ENCODE data around the gene RRP12. TPM values are rescaled to one million over a fixed set of nuclear protein-coding genes. Genes with fewer than 3 reads are reported as not detected.

Gene RRP12
- total and polyA plus RNA-seq, 2 of the 4 experiments (the other 2 are of a cell fraction) = 21.5 to 23.3 TPM

GRCh38 chr10:97385565-97385964, 15.6 kb downstream of the RRP12 start:
- H4K20me1 ChIP-seq (ENCODE audit: insufficient read depth, low read length) = no peaks in the 10 kb centered on the region
- intact Hi-C loops (cut with micrococcal nuclease) (no loop called here), dilution Hi-C loops (cut with HindIII; ENCODE audit: low sequenced_read_pairs, unreplicated experiment) (no loop called here), in situ Hi-C loops (cut with MboI; ENCODE audit: low sequenced_read_pairs) (no loop called here)
- no peak overlapping the region for H3K4ac ChIP-seq (ENCODE audit: low read depth, low read length)
- peaks cover 34% of the 10 kb centered on the region for H3K36me3 ChIP-seq (ENCODE audit: control insufficient read depth, insufficient read depth, low read length)
- ChIA-PET CTCF (no interaction called here), POLR2A (ENCODE audit: unreplicated experiment) (no interaction called here)
- H3K27ac ChIP-seq (ENCODE audit: insufficient read depth, low read length) = no peak overlapping the region
- H4K91ac ChIP-seq (ENCODE audit: insufficient read depth, low read depth, low read length) = no peak overlapping the region
- peak overlapping the region; percentile 9 for H2AK9ac ChIP-seq (replicated peaks; ENCODE audit: low read depth, low read length, poor library complexity)
- no peak overlapping the region for H4K5ac ChIP-seq (ENCODE audit: low read depth, low read length)
- no peak overlapping the region for H3K23ac ChIP-seq (ENCODE audit: low read depth, low read length)
- H2BK20ac ChIP-seq (ENCODE audit: low read depth, low read length) = no peak overlapping the region
- H3K14ac ChIP-seq (replicated peaks; ENCODE audit: low read depth, low read length) = no peak overlapping the region
- BruUV-seq (replicated peaks) = no TSS peak
- no peak overlapping the region for H3K18ac ChIP-seq (ENCODE audit: low read depth, low read length)
- H2AK5ac ChIP-seq (ENCODE audit: low read depth, low read length) = no peak overlapping the region
- H3K9me1 ChIP-seq (ENCODE audit: insufficient read depth, low read length) = no peaks in the 10 kb centered on the region; the same call in 1 of the 2 replicates
- H4K8ac ChIP-seq (ENCODE audit: low read depth in 2 of 2, low read length in 2 of 2) = no peak overlapping the region
- no peaks in the 10 kb centered on the region for H3K9me3 ChIP-seq (ENCODE audit: control insufficient read depth, insufficient read depth, low read length)
- ATAC-seq (ENCODE audit: low read depth) (no peak), DNase-seq (no peak)
- H2BK15ac ChIP-seq (ENCODE audit: low read depth, low read length) = no peak overlapping the region
- no peak overlapping the region for H2BK5ac ChIP-seq (ENCODE audit: low read depth, low read length, poor library complexity, severe bottlenecking)
- H3K4me2 ChIP-seq (ENCODE audit: low read depth, low read length) = no peak overlapping the region
- H3K9ac ChIP-seq (ENCODE audit: low read depth, low read length) = no peak overlapping the region
- no peak overlapping the region for H3K4me3 ChIP-seq (ENCODE audit: insufficient read depth, low read depth, low read length)
- H3K79me1 ChIP-seq (ENCODE audit: low read depth in 1 of 2, low read length in 2 of 2) = no peaks in the 10 kb centered on the region
- H2BK120ac ChIP-seq (ENCODE audit: low read depth, low read length) = no peak overlapping the region
- no peak overlapping the region for H2AFZ ChIP-seq (replicated peaks; ENCODE audit: low read length, poor library complexity)
- no peak overlapping the region for H3K56ac ChIP-seq (ENCODE audit: extremely low read depth, insufficient read depth, low read length)
- WGBS, 2 experiments (ENCODE audit: extremely low coverage in 2 of 2, insufficient read length in 1 of 2) = no CpG with 5 or more reads among the region's 7 CpGs
- no peaks in the 10 kb centered on the region for H3K4me1 ChIP-seq (ENCODE audit: control insufficient read depth, insufficient read depth, low read length)
- TF ChIP-seq RCOR1 (IDR thresholded peaks at IDR 0.05; ENCODE audit: insufficient replicate concordance, low read length) (no peak), ELK1 (IDR thresholded peaks at IDR 0.05; ENCODE audit: borderline replicate concordance, low read depth, low read length) (no peak), CEBPB (IDR thresholded peaks at IDR 0.05; ENCODE audit: low read depth, low read length) (no peak), BHLHE40 (IDR thresholded peaks at IDR 0.05; ENCODE audit: low read depth, low read length) (no peak), MXI1 (IDR thresholded peaks at IDR 0.05; ENCODE audit: borderline replicate concordance, low read depth, low read length) (no peak), MAZ (IDR thresholded peaks at IDR 0.05; ENCODE audit: borderline replicate concordance, low read depth, low read length) (no peak), RAD21 (IDR thresholded peaks at IDR 0.05; ENCODE audit: low read length) (no peak), POLR2A (IDR thresholded peaks at IDR 0.05; ENCODE audit: low read depth, low read length) (no peak), SMC3 (IDR thresholded peaks at IDR 0.05; ENCODE audit: low read depth, low read length) (no peak), MAFK (IDR thresholded peaks at IDR 0.05; ENCODE audit: low read depth, low read length) (no peak), NFE2L2 (IDR thresholded peaks at IDR 0.05; ENCODE audit: low read depth, low read length) (no peak), RFX5 (IDR thresholded peaks at IDR 0.05; ENCODE audit: low read depth, low read length) (no peak)
- TF ChIP-seq, protein P1, sequence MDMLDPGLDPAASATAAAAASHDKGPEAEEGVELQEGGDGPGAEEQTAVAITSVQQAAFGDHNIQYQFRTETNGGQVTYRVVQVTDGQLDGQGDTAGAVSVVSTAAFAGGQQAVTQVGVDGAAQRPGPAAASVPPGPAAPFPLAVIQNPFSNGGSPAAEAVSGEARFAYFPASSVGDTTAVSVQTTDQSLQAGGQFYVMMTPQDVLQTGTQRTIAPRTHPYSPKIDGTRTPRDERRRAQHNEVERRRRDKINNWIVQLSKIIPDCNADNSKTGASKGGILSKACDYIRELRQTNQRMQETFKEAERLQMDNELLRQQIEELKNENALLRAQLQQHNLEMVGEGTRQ (IDR thresholded peaks at IDR 0.05; ENCODE audit: low read depth, low read length) = no peak
- H3K27me3 ChIP-seq (ENCODE audit: control insufficient read depth, insufficient read depth, low read length) = no peaks in the 10 kb centered on the region

Data from IMR-90 (cell line).